Right lobe of liver (tissue), 6 donors: Measurements from ENCODE around the gene ANKRA2. TPM values are rescaled to one million over a fixed set of nuclear protein-coding genes. Genes with fewer than 3 reads are reported as not detected.

Experiments used
- ATAC-seq, 4 donors: fragments of 200-7000 bp; cut with Tn5 transposase; one replicate each; pipeline ENCODE4 v1.9.1; 2020; ENCODE audit warnings: mild to moderate bottlenecking in 4 of 4, moderate library complexity in 4 of 4
- DNase-seq, 3 donors: peaks; one replicate each; pipeline ENCODE4 v3.0.0-alpha.2; 2020
- H3K27ac ChIP-seq, 3 donors: fragments of 200-600 bp; one replicate each; pipeline ENCODE4 v1.8.0; 2022
- H3K27me3 ChIP-seq, 2 donors: fragments of 200-600 bp; one replicate each; pipeline ENCODE4 v1.8.0; 2022
- H3K36me3 ChIP-seq, 4 donors: fragments of 200-600 bp; sonication (generic) in 1 of 4; one replicate each; pipeline versions ENCODE4 v1.5.1 to v1.8.0; 2017 to 2022; ENCODE audit warnings: control low read depth in 1 of 4
- H3K4me1 ChIP-seq, 4 donors: fragments of 200-600 bp; sonication (generic) in 1 of 4; one replicate each; pipeline versions ENCODE4 v1.5.1 to v1.8.0; 2017 to 2022; ENCODE audit warnings: control low read depth in 1 of 4
- H3K4me3 ChIP-seq, 3 donors: fragments of 200-600 bp; one replicate each; pipeline ENCODE4 v1.8.0; 2022
- H3K9me3 ChIP-seq, 4 donors: fragments of 200-600 bp; sonication (generic) in 1 of 4; one replicate each; pipeline versions ENCODE4 v1.5.1 to v1.8.0; 2017 to 2022; ENCODE audit warnings: control low read depth in 1 of 4
- CTCF ChIP-seq, 4 donors: fragments of 200-600 bp in 3 of 4; fragments of 450-650 bp in 1 of 4; IDR thresholded peaks; one replicate each; pipeline versions ENCODE4 v1.5.1 to v1.8.0; 2016 to 2022; ENCODE audit warnings: antibody characterized with exemption in 4 of 4, mild to moderate bottlenecking in 2 of 4
- POLR2A ChIP-seq: fragments of 450-650 bp; IDR thresholded peaks from one replicate; pipeline ENCODE4 v1.6.1; 2017; ENCODE audit warnings: antibody characterized with exemption, mild to moderate bottlenecking
- WGBS: methylation state at CpG from one replicate; pipeline ENCODE4 v1.1.6; 2018; ENCODE audit warnings: low coverage, low lambda C conversion rate; ENCODE audit not compliant: insufficient coverage; ENCODE audit errors: missing lambda C conversion rate; 5-methylcytosine and 5-hydroxymethylcytosine counted together
- intact Hi-C, 2 donors: fragments of 100-400 bp; cut with DNase I; formaldehyde crosslinking; loops; one replicate each; pipeline versions ENCODE4 v1.11.2 to v1.14.1; 2022
- total RNA-seq, 6 experiments: library from RNA; depleted of rRNA in 2 of 6; stranded (reverse); fragments of >200 nt in 2 of 6; fragmentation: NEBNext Ultra II Directional in 3 of 6; extraction: Animal tissue kit (Norgen Biotek cat#: 25700) in 3 of 6; gene quantifications; one replicate each; pipeline versions ENCODE4 v1.1.0 to v1.2.4, GENCODE V29; 2016 to 2023
- donor health status: DM: no; HTN: yes; CAD: no.
- donor health status: DM: no; HTN: no; CAD: no.
- donor health status: DM: no; HTN: no; CAD: no.
- donor health status: DM: no; HTN: yes; CAD: no.
- donor health status: DM: no; HTN: yes; CAD: no.

The ANKRA2 gene
- total RNA-seq, 6 experiments from 2014 or later, result 7.4 to 12.2 (median 9.0) TPM

DNA sequence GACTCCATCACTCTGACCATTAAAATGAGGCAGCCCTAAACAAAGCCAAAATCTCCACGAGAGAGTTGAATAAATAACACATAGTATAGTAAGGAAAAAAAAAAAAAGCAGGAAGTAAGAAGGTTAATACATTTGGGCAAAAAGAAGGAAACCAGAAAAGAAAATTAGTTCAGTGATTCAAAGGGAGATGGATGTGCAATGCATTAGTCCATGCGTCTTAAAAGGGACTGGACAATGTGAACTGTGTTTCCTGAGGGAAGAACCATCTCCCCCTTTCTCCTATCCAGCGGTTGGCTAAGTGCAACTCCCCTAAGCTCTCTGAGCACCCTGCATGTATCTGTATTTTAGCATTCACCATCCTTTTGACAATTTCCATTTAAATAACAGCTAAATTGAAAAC lies 1.4 kb downstream of the ANKRA2 start:
- Histone ChIP-seq H3K4me3 (peak overlapping the region; percentile 74 to 91 (median 90)), H3K4me1 (peaks cover 0 to 25% (median 13%) of the 10 kb centered on the region in 4 donors), H3K9me3 (no peaks in the 10 kb centered on the region), H3K27me3 (no peaks in the 10 kb centered on the region), H3K27ac (no peak overlapping the region), H3K36me3 (peaks cover 0 to 32% (median 9%) of the 10 kb centered on the region in 4 donors)
- TF ChIP-seq CTCF (IDR thresholded peaks at IDR 0.05) (no peak), POLR2A (no peak)
- WGBS, result 43% methylated on average over 3 of the region's 3 CpGs
- no peak for ATAC-seq
- intact Hi-C loops, result no loop called here
- no peak for DNase-seq

DNA sequence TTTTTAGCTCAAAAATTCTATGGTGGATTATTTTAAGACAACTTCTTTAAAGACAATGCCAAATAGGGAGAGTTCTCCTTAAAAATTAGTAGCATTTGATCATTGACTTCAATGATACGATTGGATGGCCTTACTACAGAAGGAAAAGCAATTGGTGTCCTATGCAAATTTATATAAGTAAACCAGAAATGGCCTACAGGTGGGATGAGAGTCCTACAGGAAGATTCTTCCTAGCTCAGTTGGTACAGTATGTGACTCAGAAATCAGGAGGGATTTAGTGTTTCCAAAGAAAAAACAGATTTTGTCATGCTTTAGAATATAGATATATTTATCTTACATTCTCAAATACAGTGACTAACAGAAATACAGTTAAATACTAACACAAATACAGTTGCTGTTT lies 6.5 kb downstream of the ANKRA2 start:
- DNase-seq (no peak), ATAC-seq (no peak)
- H3K27ac ChIP-seq, result no peak overlapping the region
- intact Hi-C loops, result no loop called here
- TF ChIP-seq POLR2A (no peak), CTCF (IDR thresholded peaks at IDR 0.05) (no peak)
- H3K4me3 ChIP-seq, result no peak overlapping the region
- H3K4me1 ChIP-seq, result peaks cover 0 to 7% (median 3%) of the 10 kb centered on the region in 4 donors
- 82% methylated on average over 1 of the region's 1 CpG for WGBS
- H3K27me3 ChIP-seq, result no peaks in the 10 kb centered on the region
- peaks cover 0 to 67% (median 14%) of the 10 kb centered on the region in 4 donors for H3K36me3 ChIP-seq
- no peaks in the 10 kb centered on the region for H3K9me3 ChIP-seq

- H3K4me3 ChIP-seq, result no peak overlapping the region
- H3K9me3 ChIP-seq, result no peaks in the 10 kb centered on the region
- no peaks in the 10 kb centered on the region for H3K27me3 ChIP-seq
- ATAC-seq (no peak), DNase-seq (no peak)
- intact Hi-C loops, result no loop called here
- no peaks in the 10 kb centered on the region for H3K4me1 ChIP-seq
- TF ChIP-seq CTCF (IDR thresholded peaks at IDR 0.05), result no peak
- no peak for TF ChIP-seq POLR2A
- H3K27ac ChIP-seq, result no peak overlapping the region
- peaks cover 0 to 47% (median 9%) of the 10 kb centered on the region in 4 donors for H3K36me3 ChIP-seq
Measured at GRCh38 chr5:73552642-73553041, 12.8 kb downstream of the ANKRA2 start.

DNA sequence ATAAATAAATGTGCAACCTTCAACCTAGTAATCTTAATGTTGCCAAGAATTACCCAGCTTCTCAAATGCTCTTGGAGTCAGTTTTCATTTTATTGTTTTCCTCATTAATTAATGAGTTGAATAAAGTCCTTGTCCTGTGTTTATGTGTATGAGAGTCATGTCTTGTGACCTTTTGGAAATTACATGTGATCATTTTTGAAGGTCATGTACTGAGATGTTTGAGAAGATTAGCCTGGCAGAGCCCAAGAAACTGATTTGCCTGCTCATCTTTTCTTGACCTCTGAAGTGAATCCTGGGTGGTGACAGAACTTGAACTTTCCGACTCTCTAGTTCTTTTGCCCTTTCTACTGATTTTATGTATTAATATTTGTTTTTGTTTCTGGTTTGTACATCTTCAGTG lies 15.4 kb downstream of the ANKRA2 start:
- 67% methylated on average over 1 of the region's 1 CpG for WGBS
- ATAC-seq (no peak), DNase-seq (no peak)
- Histone ChIP-seq H3K36me3 (peaks cover 0 to 28% (median 7%) of the 10 kb centered on the region in 4 donors), H3K9me3 (no peaks in the 10 kb centered on the region), H3K27me3 (no peaks in the 10 kb centered on the region), H3K4me1 (no peaks in the 10 kb centered on the region), H3K4me3 (no peak overlapping the region), H3K27ac (no peak overlapping the region)
- intact Hi-C loops, result no loop called here
- no peak for TF ChIP-seq CTCF (IDR thresholded peaks at IDR 0.05)
- TF ChIP-seq POLR2A, result no peak

DNA sequence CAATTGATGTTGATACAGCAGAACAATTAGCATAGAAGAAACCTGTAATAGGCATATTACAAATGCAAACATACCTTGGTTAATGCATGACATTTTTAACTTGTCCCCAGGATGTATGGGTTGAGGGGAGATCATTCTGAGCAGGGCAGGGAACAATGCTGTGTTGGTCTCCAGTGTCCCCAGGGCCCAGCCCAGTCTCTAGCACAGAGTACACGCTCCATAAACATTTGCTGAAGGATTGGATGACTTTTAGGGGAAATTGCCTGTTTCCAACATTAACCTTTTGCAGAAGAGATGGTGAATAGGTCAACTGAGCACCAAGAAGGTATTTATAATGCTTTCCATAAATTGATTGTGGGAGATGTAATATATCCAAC lies 20.0 kb downstream of the ANKRA2 start:
- ATAC-seq (no peak), DNase-seq (no peak)
- Histone ChIP-seq H3K4me1 (no peaks in the 10 kb centered on the region), H3K36me3 (no peaks in the 10 kb centered on the region), H3K27me3 (no peaks in the 10 kb centered on the region), H3K9me3 (no peaks in the 10 kb centered on the region), H3K4me3 (no peak overlapping the region), H3K27ac (no peak overlapping the region)
- TF ChIP-seq POLR2A (no peak), CTCF (IDR thresholded peaks at IDR 0.05) (no peak)
- intact Hi-C loops, result no loop called here
- no CpG with 5 or more reads among the region's 1 CpG for WGBS
